ENCODE measurements around the gene FGGY.
"Not testable (repeated sequence)": the region's sequence is repeated elsewhere in the genome, so short reads cannot be mapped to it uniquely, and the experiment has no call there.

Gene FGGY

GRCh38 chr1:59605184-59605583, 308.3 kb downstream of the FGGY start:
- TF ChIP-seq CTCF (IDR thresholded peaks at IDR 0.05; ENCODE audit: borderline replicate concordance, control extremely low read depth, extremely low read depth, insufficient read depth, missing control alignments): no peak
- no peak for DNase-seq (ENCODE audit: low spot score)
- in situ Hi-C loops (cut with MboI; ENCODE audit: low sequenced_read_pairs, unreplicated experiment): no loop called here

GRCh38 chr1:59605761-59606160, 308.9 kb downstream of the FGGY start:
- in situ Hi-C loops (cut with MboI; ENCODE audit: low sequenced_read_pairs, unreplicated experiment): no loop called here
- TF ChIP-seq CTCF (IDR thresholded peaks at IDR 0.05; ENCODE audit: borderline replicate concordance, control extremely low read depth, extremely low read depth, insufficient read depth, missing control alignments): no peak
- no peak for DNase-seq (ENCODE audit: low spot score)

- in situ Hi-C loops (cut with MboI; ENCODE audit: low sequenced_read_pairs, unreplicated experiment): no loop called here
- TF ChIP-seq CTCF (IDR thresholded peaks at IDR 0.05; ENCODE audit: borderline replicate concordance, control extremely low read depth, extremely low read depth, insufficient read depth, missing control alignments): no peak
- no peak for DNase-seq (ENCODE audit: low spot score)
Measured at GRCh38 chr1:59609245-59609644, 312.4 kb downstream of the FGGY start.

GRCh38 chr1:59610499-59610898, 313.6 kb downstream of the FGGY start:
- in situ Hi-C loops (cut with MboI; ENCODE audit: low sequenced_read_pairs, unreplicated experiment); DNase-seq (ENCODE audit: low spot score): not testable (repeated sequence)

GRCh38 chr1:59617434-59617833, 320.5 kb downstream of the FGGY start:
- no peak for DNase-seq (ENCODE audit: low spot score)
- in situ Hi-C loops (cut with MboI; ENCODE audit: low sequenced_read_pairs, unreplicated experiment): no loop called here
- TF ChIP-seq CTCF (IDR thresholded peaks at IDR 0.05; ENCODE audit: borderline replicate concordance, control extremely low read depth, extremely low read depth, insufficient read depth, missing control alignments): no peak

- no peak for TF ChIP-seq CTCF (IDR thresholded peaks at IDR 0.05; ENCODE audit: borderline replicate concordance, control extremely low read depth, extremely low read depth, insufficient read depth, missing control alignments)
- no peak for DNase-seq (ENCODE audit: low spot score)
- in situ Hi-C loops (cut with MboI; ENCODE audit: low sequenced_read_pairs, unreplicated experiment): no loop called here
Measured at GRCh38 chr1:59619557-59619956, 322.7 kb downstream of the FGGY start.

- in situ Hi-C loops (cut with MboI; ENCODE audit: low sequenced_read_pairs, unreplicated experiment): no loop called here
- TF ChIP-seq CTCF (IDR thresholded peaks at IDR 0.05; ENCODE audit: borderline replicate concordance, control extremely low read depth, extremely low read depth, insufficient read depth, missing control alignments): no peak
- no peak for DNase-seq (ENCODE audit: low spot score)
Measured at GRCh38 chr1:59625384-59625783, 328.5 kb downstream of the FGGY start.

Data from GM13976 (cell line).